Erythroblast (primary cell): ENCODE data around the gene KIF21B.

ENCODE experiments used
- GATA1 ChIP-seq: IDR thresholded peaks from 2 replicates; pipeline ENCODE4 v1.6.1; 2011; ENCODE audit warnings: low read depth, mild to moderate bottlenecking, control low read depth, low read length, moderate library complexity
- POLR2A ChIP-seq: IDR thresholded peaks from 2 replicates; pipeline ENCODE4 v1.6.1; 2011; ENCODE audit warnings: mild to moderate bottlenecking, low read length

DNA sequence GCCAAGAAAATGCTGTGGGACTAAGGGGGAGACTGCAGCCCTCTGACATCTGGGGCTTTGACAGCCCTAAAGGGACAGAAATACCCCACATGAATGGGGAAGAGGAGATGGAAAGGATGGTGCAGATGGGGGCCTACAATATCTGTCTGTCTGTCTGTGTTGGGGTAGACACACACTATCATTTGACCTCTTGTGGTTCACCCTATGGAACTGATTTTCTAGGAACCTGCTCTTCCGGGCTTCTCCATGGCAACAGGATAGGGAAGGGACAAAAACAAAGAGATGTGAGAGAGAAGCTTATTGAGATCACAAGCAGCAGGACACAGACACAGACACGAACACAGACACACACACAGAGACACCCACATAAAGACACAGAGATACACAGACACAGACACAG is 17.1 kb downstream of the KIF21B start:
- TF ChIP-seq POLR2A (no peak), GATA1 (no peak)
